Measurements from ENCODE around the gene GRM8.

Gene GRM8

DNA sequence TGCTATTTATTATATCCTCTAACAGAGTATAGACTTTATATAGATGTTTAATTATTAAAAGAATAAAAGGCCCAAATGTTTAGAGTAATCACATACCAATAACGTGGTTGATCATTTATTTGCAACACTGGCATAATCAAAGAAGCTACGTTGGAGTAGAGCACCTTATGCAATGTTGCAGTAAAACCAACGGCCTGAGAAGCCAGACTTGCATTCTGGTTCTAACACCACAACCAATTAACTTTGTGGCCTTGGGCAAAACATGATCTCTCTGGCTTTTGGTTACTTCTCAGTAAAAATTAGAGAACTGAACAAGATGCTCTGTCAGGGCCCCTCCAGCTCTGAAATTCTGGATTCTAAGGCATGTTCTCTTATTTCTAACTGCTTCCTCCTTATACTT is 476.2 kb downstream of the GRM8 start:
- H3K27me3 ChIP-seq (replicated peaks; ENCODE audit: control insufficient read depth, insufficient read depth, low read length) = no peaks in the 10 kb centered on the region
- no peak for DNase-seq (ENCODE audit: low read depth)
- no peaks in the 10 kb centered on the region for H3K9me3 ChIP-seq (ENCODE audit: control insufficient read depth, low read length)

DNA sequence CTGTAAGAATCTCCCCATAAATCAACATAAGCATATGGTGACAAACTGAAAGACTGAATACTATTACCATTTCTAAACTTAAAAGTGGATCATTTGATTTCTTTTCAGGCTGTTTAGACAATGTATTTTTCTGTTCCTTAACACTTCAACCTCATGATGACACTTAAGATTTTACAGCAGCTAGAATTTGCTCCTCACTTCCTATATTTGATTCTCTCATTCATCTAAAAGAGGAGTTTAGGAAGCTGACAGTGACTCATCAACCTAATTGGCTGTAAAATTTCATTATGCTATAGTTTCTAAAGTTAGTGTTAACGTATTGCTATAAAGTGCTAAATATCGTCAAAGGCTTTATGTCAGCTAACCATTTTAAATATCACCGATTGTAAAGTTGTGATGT is 478.7 kb downstream of the GRM8 start:
- no peaks in the 10 kb centered on the region for H3K4me1 ChIP-seq (ENCODE audit: control insufficient read depth, insufficient read depth, low read length)
- H3K9me3 ChIP-seq (ENCODE audit: control insufficient read depth, low read length) = no peaks in the 10 kb centered on the region
- H3K4me3 ChIP-seq (ENCODE audit: low read length) = no peak overlapping the region
- no peak overlapping the region for H3K9ac ChIP-seq (ENCODE audit: low read length)
- no peaks in the 10 kb centered on the region for H3K27me3 ChIP-seq (replicated peaks; ENCODE audit: control insufficient read depth, insufficient read depth, low read length)
- no peaks in the 10 kb centered on the region for H3K36me3 ChIP-seq (ENCODE audit: control insufficient read depth, insufficient read depth, low read length, severe bottlenecking)
- no peak for DNase-seq (ENCODE audit: low read depth)

More for the DNA sequence above, 476.2 kb downstream of the GRM8 start:
- Histone ChIP-seq H3K4me3 (ENCODE audit: low read length) (no peak overlapping the region), H3K36me3 (ENCODE audit: control insufficient read depth, insufficient read depth, low read length, severe bottlenecking) (no peaks in the 10 kb centered on the region), H3K4me1 (ENCODE audit: control insufficient read depth, insufficient read depth, low read length) (no peaks in the 10 kb centered on the region), H3K9ac (ENCODE audit: low read length) (no peak overlapping the region)

DNA sequence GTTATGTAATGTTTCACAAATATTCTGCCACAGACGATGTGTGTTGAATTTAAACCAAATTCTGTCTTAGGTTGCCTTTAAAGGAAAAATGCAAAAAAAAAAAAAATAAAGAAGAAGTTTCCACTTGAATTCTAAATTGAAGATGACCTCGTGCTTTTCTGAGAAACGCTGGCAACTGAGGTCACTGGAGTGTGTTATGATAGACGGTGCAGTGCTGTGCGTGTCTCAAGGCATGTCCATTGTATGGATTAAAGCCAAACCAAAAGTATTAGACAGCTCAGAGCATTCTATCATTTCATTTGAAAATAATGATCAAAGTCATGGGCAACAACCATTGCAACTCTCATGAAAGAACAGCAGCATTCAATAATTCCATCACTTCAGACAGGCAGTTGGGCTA is 483.9 kb downstream of the GRM8 start:
- H3K36me3 ChIP-seq (ENCODE audit: control insufficient read depth, insufficient read depth, low read length, severe bottlenecking) = no peaks in the 10 kb centered on the region
- no peaks in the 10 kb centered on the region for H3K4me1 ChIP-seq (ENCODE audit: control insufficient read depth, insufficient read depth, low read length)
- no peak overlapping the region for H3K4me3 ChIP-seq (ENCODE audit: low read length)
- no peak for DNase-seq (ENCODE audit: low read depth)
- H3K9me3 ChIP-seq (ENCODE audit: control insufficient read depth, low read length) = no peaks in the 10 kb centered on the region
- no peaks in the 10 kb centered on the region for H3K27me3 ChIP-seq (replicated peaks; ENCODE audit: control insufficient read depth, insufficient read depth, low read length)
- no peak overlapping the region for H3K9ac ChIP-seq (ENCODE audit: low read length)

DNA sequence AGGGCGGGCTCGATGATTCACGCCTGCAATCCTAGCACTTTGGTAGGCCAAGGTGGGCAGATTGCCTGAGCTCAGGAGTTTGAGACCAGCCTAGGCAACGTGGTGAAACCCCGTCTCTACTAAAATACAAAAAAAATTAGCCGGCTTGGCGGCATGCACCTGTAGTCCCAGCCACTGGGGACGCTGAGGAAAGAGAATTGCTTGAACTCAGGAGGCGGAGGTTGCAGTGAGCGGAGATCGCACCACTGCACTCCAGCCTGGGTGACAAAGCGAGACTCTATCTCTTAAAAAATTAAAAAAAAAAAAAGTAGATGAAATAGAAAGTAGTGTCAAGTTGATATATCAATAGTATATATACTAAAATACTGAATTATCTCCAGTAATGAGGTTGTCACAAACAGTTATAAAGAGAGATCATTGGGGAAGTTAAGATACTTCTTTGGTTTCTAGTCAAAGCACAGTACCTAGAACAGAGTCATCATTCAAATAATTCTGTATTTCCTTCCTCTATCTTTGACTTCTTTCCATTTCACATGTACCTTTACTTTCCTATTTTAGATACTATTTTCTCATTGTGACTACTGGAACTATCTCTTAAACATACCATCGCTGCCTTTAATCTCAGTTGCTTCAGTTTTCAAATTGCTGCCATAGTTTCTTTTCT is 491.7 kb downstream of the GRM8 start:
- H3K9me3 ChIP-seq (ENCODE audit: control insufficient read depth, low read length) = no peaks in the 10 kb centered on the region
- H3K4me1 ChIP-seq (ENCODE audit: control insufficient read depth, insufficient read depth, low read length) = no peaks in the 10 kb centered on the region
- H3K36me3 ChIP-seq (ENCODE audit: control insufficient read depth, insufficient read depth, low read length, severe bottlenecking) = no peaks in the 10 kb centered on the region
- DNase-seq (ENCODE audit: low read depth) = no peak
- H3K9ac ChIP-seq (ENCODE audit: low read length) = no peak overlapping the region
- H3K4me3 ChIP-seq (ENCODE audit: low read length) = no peak overlapping the region
- H3K27me3 ChIP-seq (replicated peaks; ENCODE audit: control insufficient read depth, insufficient read depth, low read length) = no peaks in the 10 kb centered on the region

DNA sequence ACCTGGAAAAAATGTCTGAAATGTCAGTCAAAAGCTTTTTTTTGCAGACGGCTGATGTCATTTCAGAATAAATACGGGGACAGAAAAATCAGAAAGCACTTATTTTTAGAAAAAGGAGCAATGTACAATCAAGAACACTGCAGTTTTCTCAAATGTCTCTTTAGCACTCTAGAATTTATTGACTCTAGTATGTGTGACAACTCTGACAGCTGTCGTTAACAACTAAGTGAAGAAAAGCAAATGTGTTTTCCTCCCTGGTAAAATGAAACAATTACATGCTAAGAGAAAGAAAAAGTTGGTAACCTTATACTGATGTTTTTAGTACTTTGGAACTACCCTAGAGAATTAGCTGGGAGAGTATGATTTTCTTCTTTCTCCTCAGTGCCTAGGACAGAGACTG is 497.4 kb downstream of the GRM8 start:
- H3K9ac ChIP-seq (ENCODE audit: low read length) = no peak overlapping the region
- DNase-seq (ENCODE audit: low read depth) = no peak
- no peaks in the 10 kb centered on the region for H3K36me3 ChIP-seq (ENCODE audit: control insufficient read depth, insufficient read depth, low read length, severe bottlenecking)
- no peak overlapping the region for H3K4me3 ChIP-seq (ENCODE audit: low read length)
- H3K9me3 ChIP-seq (ENCODE audit: control insufficient read depth, low read length) = no peaks in the 10 kb centered on the region
- no peaks in the 10 kb centered on the region for H3K4me1 ChIP-seq (ENCODE audit: control insufficient read depth, insufficient read depth, low read length)
- peaks cover 2% of the 10 kb centered on the region for H3K27me3 ChIP-seq (replicated peaks; ENCODE audit: control insufficient read depth, insufficient read depth, low read length)

DNA sequence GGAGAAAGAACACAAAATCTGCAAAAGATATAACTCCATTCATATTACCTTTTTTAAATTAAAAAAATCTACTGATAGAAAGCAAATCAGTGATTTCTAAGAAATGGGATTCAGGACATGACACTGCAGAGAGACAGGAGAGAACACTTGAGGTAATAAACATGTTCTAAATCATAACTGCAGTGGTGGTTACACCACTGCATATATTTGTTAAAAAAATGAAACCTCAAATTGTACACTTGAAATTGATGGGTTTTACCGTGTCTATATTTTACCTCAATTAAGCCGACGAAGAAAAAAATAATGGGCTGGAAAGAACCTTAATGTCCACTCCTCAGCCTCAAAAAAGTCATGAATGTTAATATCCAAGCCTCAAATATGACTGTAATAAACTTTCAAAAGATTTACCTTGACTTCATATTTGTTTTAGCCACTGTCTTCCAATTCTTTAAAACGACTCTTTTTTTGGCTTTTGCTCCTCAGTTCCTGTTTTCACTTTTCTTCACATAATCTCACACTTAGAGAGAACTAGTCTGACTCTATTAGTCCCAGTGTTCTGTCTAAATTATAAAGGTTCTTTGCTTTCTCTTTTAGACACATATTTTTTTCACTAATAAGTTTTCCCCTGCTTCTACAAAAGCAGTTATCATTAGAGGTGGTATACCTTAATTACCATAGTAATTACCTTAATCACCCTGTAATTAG is 502.4 kb downstream of the GRM8 start:
- H3K4me1 ChIP-seq (ENCODE audit: control insufficient read depth, insufficient read depth, low read length) = no peaks in the 10 kb centered on the region
- H3K36me3 ChIP-seq (ENCODE audit: control insufficient read depth, insufficient read depth, low read length, severe bottlenecking) = no peaks in the 10 kb centered on the region
- H3K4me3 ChIP-seq (ENCODE audit: low read length) = no peak overlapping the region
- H3K27me3 ChIP-seq (replicated peaks; ENCODE audit: control insufficient read depth, insufficient read depth, low read length) = no peaks in the 10 kb centered on the region
- no peaks in the 10 kb centered on the region for H3K9me3 ChIP-seq (ENCODE audit: control insufficient read depth, low read length)
- H3K9ac ChIP-seq (ENCODE audit: low read length) = no peak overlapping the region
- DNase-seq (ENCODE audit: low read depth) = no peak

DNA sequence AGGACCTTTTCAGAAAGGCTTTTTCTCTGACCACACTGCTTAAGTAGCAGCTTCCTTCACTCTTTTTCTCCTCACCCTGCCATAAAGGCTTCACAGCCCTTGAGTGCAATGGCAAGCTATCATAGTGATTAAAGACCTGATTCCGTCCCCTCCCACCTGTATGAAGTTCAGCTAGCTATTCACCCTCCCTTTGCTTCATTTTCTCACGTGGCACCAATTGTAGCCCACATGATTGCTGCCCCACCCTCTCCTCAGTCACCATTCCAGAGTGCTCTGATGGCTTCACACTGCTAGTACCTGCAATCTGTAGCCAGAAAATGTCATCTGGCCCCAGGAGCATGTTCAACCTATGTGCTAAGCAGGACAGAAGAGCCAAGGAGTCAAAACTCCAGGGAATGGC is 523.8 kb downstream of the GRM8 start:
- Histone ChIP-seq H3K27me3 (replicated peaks; ENCODE audit: control insufficient read depth, insufficient read depth, low read length) (no peaks in the 10 kb centered on the region), H3K4me3 (ENCODE audit: low read length) (no peak overlapping the region), H3K4me1 (ENCODE audit: control insufficient read depth, insufficient read depth, low read length) (no peaks in the 10 kb centered on the region), H3K9me3 (ENCODE audit: control insufficient read depth, low read length) (no peaks in the 10 kb centered on the region), H3K9ac (ENCODE audit: low read length) (no peak overlapping the region), H3K36me3 (ENCODE audit: control insufficient read depth, insufficient read depth, low read length, severe bottlenecking) (no peaks in the 10 kb centered on the region)
- DNase-seq (ENCODE audit: low read depth) = no peak

DNA sequence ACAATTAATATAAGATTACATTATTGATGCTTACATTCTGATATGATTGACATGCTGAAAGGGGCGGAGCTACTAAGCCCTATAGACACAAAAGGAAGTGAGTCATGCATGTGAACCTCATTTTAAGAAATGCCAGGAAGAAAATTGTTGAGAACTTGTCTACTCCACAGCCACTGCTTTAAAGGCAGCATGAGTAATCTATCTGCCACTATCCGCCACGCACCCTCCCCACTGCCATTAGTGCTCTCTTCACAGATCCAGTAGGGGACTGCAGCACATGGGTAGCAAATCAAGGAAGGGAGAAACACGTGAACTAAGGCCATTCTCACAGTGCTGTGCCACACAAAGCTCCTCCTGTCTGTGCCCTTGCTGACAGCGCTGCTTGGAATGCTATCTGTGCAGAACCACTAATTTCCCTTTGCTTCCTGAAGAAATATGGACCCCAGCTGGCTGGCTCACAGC is 524.8 kb downstream of the GRM8 start:
- H3K4me1 ChIP-seq (ENCODE audit: control insufficient read depth, insufficient read depth, low read length) = no peaks in the 10 kb centered on the region
- H3K9me3 ChIP-seq (ENCODE audit: control insufficient read depth, low read length) = no peaks in the 10 kb centered on the region
- no peak for DNase-seq (ENCODE audit: low read depth)
- no peaks in the 10 kb centered on the region for H3K27me3 ChIP-seq (replicated peaks; ENCODE audit: control insufficient read depth, insufficient read depth, low read length)
- H3K9ac ChIP-seq (ENCODE audit: low read length) = no peak overlapping the region
- H3K36me3 ChIP-seq (ENCODE audit: control insufficient read depth, insufficient read depth, low read length, severe bottlenecking) = no peaks in the 10 kb centered on the region
- no peak overlapping the region for H3K4me3 ChIP-seq (ENCODE audit: low read length)

DNA sequence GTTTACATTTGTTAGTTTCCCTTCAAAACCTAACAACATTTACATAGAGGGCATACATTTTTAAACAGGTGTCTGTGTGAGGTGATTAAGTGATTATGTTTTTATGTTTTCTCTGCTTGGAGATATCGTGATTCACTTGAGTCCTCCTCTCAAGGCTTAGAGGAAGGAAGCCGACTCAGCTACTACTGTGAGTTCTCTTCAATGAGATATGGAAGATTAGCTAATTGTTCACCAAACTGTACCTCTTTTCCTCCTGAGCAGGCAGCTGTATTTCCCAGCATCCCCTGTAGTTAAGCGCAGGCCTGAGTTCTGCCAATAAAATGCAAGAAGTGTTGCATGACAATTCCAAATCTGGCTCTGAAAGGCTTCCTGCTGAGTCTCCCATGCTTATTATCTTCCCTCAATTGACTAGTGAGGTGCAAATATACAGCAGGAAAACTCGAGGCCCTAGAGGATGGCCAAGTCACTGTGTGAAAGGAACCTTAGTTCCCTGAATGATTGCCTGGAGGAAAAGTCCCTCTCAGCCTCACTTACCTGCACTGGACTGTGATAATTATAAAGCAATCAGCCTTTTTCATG is 528.7 kb downstream of the GRM8 start:
- H3K9me3 ChIP-seq (ENCODE audit: control insufficient read depth, low read length) = no peaks in the 10 kb centered on the region
- H3K4me3 ChIP-seq (ENCODE audit: low read length) = no peak overlapping the region
- DNase-seq (ENCODE audit: low read depth) = no peak
- H3K4me1 ChIP-seq (ENCODE audit: control insufficient read depth, insufficient read depth, low read length) = no peaks in the 10 kb centered on the region
- H3K9ac ChIP-seq (ENCODE audit: low read length) = no peak overlapping the region
- H3K36me3 ChIP-seq (ENCODE audit: control insufficient read depth, insufficient read depth, low read length, severe bottlenecking) = no peaks in the 10 kb centered on the region
- no peaks in the 10 kb centered on the region for H3K27me3 ChIP-seq (replicated peaks; ENCODE audit: control insufficient read depth, insufficient read depth, low read length)

DNA sequence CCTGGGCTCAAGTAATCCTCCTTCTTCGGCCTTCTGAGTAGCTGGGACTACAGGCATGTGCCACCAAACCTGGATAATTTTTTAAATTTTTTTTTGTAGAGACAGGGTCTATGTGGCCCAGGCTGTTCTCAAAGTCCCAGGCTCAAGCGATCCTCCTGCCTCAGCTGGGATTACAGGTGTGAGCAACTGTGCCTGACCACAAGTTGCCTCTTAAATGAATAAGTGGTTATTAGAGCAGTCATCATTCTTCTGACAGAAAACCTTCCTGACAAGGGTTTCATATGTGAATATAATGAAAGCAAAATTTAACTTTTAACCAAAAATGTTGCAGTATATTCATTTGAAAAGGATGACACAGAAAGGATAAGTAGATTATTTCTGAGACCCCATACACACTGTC is 532.5 kb downstream of the GRM8 start:
- no peaks in the 10 kb centered on the region for H3K36me3 ChIP-seq (ENCODE audit: control insufficient read depth, insufficient read depth, low read length, severe bottlenecking)
- no peaks in the 10 kb centered on the region for H3K27me3 ChIP-seq (replicated peaks; ENCODE audit: control insufficient read depth, insufficient read depth, low read length)
- no peaks in the 10 kb centered on the region for H3K9me3 ChIP-seq (ENCODE audit: control insufficient read depth, low read length)
- no peaks in the 10 kb centered on the region for H3K4me1 ChIP-seq (ENCODE audit: control insufficient read depth, insufficient read depth, low read length)
- H3K9ac ChIP-seq (ENCODE audit: low read length) = no peak overlapping the region
- no peak overlapping the region for H3K4me3 ChIP-seq (ENCODE audit: low read length)
- no peak for DNase-seq (ENCODE audit: low read depth)

DNA sequence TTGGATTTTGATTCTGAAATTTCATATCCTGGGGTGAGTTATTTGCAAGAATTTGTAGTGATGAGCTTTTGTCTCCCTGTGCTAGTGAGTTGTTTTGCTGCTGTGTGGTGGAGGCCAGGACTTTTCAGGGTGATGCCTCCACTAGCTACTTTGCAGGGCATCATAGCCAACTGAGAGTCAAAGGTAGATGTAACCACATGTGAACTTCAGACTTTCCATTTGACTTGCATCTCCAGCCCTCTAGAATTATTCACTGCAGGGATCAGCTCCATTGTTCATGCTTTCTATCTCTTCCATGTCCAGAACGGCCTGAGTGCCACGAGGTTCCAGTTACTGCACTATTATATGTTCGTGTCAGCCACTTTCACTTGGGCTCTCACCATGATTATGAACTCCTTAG is 534.3 kb downstream of the GRM8 start:
- no peaks in the 10 kb centered on the region for H3K4me1 ChIP-seq (ENCODE audit: control insufficient read depth, insufficient read depth, low read length)
- DNase-seq (ENCODE audit: low read depth) = no peak
- H3K36me3 ChIP-seq (ENCODE audit: control insufficient read depth, insufficient read depth, low read length, severe bottlenecking) = no peaks in the 10 kb centered on the region
- H3K9me3 ChIP-seq (ENCODE audit: control insufficient read depth, low read length) = no peaks in the 10 kb centered on the region
- no peak overlapping the region for H3K9ac ChIP-seq (ENCODE audit: low read length)
- no peak overlapping the region for H3K4me3 ChIP-seq (ENCODE audit: low read length)
- no peaks in the 10 kb centered on the region for H3K27me3 ChIP-seq (replicated peaks; ENCODE audit: control insufficient read depth, insufficient read depth, low read length)
